NCI-H128 (cell line): Measurements from ENCODE around the gene FAM200A.
A peak's percentile ranks its signal among the peaks of the same experiment; 100 is the strongest.
"Not testable (repeated sequence)": the region's sequence is repeated elsewhere in the genome, so short reads cannot be mapped to it uniquely, and the experiment has no call there.

Source experiments
- DNase-seq: peaks from one replicate; lab custom pipeline; 2025; ENCODE audit not compliant: unreplicated experiment; lab: John Stamatoyannopoulos, UW

FAM200A gene

DNA sequence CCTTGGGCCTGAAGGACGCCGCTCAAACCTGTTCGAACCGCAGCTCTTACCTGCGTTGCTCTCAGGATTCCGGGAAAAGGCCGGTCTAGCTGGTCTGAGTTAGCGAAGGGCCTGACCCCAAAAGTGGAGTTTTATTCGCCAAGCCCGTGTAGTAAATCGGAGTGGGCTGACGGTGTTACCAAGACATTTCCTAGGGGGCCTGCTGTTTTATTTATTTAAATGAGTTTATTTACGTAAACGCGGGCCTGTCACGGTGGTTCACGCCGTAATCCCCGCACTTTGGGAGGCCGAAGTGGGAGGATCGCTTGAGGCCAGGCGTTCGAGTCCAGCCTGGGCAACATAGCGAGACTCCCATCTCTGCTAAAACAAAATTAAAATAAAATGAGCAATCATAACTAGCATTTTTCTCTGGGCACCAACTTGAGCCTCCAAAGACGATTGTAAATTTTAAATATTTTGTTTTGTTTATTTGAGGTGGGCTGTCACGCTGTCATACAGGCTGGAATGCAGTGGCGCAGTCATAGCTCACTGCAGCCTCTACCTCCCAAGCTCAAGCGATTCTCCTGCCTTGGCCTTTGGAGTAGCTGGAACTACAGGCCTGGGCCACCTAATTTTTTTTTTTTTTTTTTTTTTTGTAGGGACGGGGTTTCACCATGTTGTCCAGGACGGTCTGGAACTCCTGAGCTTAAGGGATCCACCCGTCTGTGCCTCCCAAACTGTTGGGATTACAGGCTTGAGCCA is 7.4 kb upstream of the FAM200A start:
- DNase-seq: no peak

DNA sequence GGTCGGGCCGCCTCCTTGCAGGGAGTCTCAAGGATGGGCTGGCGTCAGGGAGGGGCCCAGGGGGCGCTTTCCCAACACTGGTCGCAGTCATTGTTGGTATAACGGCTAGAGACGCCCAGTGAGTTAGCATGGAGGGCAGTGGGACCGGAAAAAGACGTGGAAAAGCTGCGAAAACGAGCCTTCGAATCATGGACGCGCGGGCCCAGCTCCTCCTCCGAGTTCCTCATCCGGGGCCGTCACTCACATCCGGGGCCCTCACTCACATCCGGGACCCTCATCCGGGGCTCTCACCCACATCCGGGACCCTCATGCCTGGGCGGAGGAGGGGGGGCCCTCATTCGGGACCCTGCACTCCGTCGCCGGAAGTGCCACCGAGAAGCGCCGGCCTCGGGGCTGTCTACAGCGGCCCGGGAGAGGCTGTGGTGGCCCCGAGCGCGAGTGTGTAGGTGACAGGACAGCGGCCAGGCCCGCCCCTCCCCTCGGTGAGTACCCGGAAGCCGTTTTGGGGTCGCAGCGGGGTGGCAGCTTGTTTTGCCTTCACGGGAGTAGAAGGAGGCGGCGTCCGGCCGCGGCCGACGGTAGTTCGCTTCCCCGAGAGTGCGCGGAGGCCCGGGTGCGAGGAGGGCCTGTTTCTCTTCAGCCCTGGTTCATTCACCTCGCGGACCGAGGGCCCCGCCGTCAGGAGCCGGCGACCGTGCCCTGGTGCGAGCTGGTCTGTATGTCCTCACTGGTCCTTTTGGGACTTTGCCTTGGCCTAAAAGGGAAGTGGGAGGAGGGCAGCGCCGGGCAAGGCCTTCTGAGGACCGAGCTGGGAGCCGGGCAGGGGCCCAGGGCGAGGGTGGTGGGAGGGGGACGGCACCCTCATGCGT is 6.6 kb upstream of the FAM200A start, which contains the start of gene ZNF655:
ZNF655 (plus strand) TSS at position 337 of the 869 bp plus-strand sequence. CDS start 1,918 bp downstream, outside the sequence.
- peak; percentile 81 for DNase-seq

DNA sequence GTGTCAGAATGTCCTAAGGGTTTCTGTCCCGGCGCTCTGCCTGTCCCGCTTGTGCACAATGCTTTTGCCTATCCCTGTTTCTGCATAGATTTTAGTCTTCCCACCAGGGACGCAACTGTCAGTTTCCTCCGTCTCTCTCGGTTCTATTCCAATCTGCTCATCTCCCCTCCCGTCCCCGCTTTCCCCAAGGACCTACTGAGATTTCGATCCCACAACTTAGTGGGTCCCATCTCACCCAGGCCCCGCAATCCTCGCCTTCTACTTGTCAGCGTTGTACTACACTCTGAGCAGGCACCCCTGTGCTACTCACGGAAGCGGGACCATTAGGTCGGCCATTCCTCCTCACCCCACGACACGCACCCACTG is 6.0 kb upstream of the FAM200A start:
- no peak for DNase-seq

DNA sequence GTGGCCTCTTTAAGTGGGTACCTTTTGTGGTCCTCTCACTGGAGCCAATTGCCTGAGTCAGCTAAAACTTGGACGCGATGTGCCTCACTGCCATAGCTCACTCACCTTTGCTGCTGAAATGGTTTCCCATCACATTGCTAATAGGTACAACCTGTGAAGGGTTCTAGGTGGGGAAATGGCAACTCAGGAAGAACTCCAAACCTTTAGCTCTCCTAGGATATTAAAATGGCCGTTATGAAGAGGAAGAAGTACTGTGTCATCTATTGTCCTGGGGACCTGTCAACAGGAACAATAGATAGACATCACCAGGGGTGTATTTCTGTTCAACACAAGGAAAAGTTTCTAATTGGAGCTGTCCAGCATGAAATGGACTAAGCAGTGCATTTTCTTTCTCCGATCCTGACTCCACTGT is 5.3 kb upstream of the FAM200A start:
- no peak for DNase-seq

DNA sequence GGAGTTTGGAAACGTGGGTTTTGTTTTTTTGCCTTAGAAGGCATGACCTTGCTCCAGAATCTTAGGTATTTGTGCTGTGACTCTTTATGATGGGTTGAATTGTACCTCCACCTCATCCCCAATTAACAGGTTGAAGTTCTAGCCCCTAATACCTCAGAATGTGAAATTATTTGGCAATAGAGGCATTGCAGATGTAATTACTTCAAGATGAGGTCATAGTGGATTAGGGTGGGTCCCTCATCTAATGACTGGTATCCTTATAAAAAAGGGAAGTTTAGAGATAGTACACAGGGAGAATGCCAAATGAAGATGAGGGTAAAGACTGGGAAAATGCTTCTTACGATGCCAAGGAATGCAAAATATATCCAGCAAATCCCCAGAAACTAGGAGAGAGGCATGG is 3.0 kb upstream of the FAM200A start:
- DNase-seq: no peak

DNA sequence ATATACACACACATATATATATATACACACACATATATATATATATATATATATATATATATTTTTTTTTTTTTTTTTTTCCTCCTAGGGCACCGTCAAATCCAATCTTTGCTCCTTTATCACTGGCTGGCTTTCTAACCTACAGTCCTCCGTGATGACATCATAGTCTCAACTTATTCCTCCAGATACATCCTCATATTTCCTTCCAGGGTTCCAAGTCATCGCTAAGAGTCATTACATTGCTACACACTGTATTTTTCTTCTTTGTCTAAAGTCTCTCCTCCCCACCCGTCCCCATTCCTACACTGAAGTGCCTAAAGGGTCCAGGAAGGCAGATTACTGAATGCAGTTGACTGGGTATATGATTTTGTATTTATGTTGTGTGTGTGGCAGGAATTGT is 1.1 kb upstream of the FAM200A start:
- DNase-seq: no peak

DNA sequence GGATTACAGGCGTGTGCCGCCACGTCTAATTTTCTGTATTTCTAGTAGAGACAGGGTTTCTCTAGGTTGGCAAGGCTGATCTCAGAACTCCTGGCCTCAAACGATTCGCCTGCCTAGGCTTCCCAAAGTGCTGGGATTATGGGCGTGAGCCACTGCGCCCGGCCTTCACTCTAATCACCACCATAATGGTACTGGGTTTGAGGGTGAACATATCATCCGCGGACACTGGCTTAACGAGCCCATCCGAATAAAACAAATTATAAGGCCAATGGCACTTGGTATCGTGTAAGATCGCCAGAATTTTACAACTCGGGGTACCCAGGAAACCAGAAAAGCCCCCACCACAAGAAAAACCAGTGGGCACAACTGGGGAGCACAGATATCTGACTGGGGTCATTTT is 580 bp downstream of the FAM200A start:
- DNase-seq: no peak

DNA sequence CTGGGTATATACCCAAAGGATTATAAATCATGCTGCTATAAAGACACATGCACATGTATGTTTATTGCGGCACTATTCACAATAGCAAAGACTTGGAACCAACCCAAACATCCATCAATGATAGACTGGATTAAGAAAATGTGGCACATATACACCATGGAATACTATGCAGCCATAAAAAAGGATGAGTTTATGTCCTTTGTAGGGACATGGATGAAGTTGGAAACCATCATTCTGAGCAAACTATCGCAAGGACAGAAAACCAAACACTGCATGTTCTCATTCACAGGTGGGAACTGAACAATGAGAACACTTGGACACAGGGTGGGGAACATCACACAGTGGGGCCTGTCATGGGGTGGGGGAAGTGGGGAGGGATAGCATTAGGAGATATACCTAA is 2.4 kb downstream of the FAM200A start:
- not testable (repeated sequence) for DNase-seq

DNA sequence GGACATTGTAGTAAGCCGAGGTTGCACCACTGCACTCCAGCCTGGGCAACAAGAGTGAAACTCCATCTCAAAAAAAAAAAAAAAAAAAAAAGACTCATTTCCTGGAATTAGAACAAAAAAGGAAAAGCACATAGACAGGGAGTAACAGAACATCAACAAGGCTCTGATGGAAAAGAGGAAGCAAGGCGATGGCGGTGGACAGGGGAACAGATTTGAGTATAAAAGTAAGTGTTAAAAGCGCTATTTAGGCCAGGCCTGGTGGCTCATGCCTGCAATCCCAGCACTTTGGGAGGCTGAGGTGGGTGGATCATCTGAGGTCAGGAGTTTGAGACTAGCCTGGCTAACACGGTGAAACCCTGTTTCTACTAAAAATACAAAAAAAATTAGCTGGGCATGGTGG is 6.6 kb downstream of the FAM200A start:
- not testable (repeated sequence) for DNase-seq

DNA sequence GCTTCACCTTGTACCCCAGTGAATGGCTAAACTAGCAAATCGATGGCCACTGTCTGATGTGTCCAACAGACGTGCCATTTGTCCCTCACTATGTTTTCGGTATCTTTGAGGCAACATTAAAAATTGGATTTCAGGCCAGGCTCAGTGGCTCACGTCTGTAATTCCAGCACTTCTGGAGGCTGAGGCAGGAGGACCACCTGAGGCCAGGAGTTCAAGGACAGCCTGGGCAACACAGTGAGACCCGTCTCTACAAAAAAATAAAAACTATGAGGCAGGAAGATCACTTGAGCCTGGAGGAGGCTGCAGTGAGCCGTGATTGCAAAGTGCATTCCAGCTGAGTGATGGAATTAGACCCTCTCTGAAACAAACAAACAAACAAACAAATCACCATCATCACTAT is 8.0 kb downstream of the FAM200A start:
- DNase-seq: no peak

DNA sequence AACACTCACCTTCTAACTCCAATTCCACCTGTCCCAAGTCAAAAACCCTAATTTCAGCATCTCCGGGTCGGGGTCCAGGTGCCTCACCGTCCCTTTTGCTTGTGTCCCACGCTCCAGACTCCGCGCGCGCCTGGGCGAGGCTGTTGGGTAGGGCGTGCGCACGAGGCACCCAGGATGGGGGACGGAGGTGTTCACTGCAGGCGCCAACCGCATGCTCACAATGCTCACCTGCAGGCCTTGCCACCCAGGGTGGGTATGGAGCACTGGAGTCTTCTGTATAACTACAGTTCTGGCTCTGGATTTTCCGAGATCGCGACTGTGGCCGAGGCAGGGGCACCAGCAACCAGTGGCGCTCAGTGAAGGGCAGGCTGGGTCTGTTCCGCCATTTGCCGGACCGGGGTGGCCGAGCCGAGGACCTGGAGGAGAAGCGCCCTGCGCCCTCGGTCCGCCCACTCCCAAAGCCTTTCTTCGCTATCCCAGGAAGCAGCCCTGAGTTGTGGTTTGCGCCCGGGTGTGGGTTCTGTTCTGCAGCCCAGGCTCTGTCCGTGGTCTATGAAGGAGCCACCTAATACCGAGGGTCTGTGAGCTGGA is 8.7 kb downstream of the FAM200A start:
- no peak for DNase-seq

DNA sequence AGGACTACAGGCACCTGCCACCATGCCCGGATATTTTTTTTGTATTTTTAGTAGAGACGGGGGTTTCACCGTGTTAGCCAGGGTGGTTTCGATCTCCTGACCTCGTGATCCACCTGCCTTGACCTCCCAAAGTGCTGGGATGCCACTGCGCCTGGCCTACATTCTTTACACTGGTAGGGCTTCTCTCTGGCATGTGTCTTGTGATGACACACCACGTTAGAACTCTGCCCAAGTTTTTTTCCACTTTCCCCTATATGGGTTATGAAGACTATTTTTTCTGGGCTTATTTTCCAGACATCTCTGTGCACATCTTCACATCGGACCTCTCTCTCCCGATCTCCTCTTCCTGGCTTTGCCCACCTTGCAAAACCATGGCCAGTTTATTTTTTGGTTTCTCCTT is 10.7 kb downstream of the FAM200A start:
- no peak for DNase-seq

DNA sequence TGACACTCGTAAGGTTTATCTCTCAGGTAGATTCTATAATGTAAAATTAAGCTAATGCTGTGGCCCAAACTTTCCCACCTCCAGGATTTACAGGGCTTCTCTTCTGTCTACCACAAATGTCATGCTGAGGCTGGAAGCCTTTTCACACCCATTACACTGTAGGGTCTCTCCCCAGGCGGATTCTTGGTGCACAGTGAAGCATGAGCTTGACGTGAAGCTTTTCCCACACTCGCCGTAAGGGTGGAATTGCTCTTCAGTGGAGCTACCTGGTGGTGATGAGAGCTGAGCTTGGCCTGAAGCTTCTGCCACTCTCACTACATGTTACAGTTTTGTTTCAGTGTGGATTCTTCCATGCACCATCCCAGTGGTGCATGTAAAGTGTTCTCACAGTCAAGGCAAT is 11.4 kb downstream of the FAM200A start:
- DNase-seq: no peak

DNA sequence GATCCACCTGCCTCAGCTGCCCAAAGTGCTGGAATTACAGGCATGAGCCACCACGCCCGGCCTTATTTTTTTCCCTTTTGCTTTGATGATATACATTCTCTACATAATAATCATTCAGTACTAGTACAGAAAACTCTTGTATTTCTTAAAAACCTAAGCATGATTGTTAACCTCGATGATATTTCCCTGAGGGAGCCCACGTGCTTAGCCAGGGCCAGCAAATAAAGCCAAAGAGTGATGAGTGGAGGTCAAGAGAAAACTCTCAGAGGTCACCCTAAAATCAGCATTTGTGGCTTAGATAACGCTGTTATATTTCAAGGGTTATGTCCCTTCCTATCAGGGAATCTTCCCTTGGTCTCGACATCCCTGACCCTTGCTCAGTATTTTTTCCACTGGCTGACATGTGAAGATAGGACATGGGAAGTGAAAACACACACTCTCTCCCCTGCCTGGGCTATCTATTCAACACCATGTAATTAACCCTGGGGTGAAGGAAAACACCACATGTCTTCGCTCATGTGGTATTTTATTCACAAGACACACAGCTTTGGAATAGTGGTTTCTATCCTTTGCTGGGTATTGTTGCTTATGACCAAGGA is 12.6 kb downstream of the FAM200A start:
- no peak for DNase-seq

DNA sequence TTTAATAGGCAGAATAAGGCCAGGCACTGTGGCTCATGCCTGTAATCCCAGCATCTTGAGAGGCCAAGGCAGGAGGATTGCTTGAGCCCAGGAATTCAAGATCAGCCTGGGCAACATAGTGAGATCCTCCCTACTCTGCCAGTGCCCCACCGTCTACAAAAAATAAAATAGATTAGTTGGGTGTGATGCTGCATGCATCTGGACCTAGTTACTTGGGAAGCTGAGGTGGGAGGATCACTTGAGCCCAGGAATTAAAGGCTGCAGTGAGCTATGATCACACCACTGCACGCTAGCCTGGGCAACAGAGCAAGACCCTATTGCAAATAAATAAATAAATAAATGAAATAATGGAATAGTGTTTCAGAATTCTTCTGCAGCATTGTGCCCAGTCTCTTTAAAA is 16.2 kb downstream of the FAM200A start:
- no peak for DNase-seq

DNA sequence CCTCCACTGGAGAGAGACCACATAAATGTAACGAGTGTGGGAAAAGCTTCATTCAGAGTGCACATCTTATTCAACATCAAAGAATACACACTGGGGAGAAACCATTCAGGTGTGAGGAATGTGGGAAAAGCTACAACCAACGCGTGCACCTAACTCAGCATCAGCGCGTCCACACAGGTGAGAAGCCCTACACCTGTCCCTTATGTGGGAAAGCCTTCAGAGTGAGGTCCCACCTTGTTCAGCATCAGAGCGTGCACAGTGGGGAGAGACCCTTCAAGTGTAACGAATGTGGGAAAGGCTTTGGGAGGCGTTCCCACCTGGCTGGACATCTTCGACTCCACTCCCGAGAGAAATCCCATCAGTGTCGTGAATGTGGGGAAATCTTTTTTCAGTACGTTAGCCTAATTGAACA is 20.6 kb downstream of the FAM200A start:
- no peak for DNase-seq

DNA sequence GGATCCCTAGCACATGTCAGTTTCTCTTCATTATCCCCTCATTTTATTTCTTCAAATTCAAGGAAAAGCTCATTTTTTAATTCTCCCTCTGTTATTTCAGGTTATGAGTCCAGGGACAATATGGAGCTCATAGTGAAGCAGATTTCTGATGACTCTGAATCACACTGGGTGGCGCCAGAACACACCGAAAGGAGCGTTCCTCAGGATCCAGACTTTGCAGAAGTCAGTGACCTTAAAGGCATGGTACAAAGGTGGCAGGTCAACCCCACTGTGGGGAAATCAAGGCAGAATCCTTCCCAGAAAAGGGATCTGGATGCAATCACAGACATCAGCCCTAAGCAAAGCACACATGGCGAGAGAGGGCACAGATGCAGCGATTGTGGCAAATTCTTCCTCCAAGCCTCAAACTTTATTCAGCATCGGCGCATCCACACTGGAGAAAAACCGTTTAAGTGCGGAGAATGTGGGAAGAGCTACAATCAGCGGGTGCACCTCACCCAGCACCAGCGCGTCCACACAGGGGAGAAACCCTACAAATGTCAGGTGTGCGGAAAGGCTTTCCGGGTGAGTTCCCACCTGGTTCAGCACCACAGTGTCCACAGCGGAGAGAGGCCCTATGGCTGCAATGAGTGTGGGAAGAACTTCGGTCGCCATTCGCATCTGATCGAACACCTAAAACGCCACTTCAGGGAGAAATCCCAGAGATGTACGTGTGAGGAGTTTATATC is 26.0 kb downstream of the FAM200A start:
- no peak for DNase-seq

DNA sequence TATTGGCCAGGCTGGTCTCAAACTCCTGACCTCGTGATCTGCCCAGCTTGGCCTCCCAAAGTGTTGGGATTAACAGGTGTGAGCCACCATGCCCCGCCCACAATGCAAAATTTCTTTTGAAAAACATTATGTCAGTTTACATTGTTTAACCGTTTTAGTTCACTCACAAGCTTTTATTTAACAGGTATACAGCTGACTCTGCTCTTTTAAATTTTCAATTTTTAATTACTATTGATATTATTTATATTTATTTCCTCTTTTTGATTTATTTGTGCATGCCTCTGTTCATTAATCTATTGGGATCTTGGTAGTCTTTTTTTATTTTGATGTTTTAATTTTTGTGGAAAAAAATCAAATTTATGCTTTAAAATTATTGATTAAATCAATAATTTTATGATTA is 30.5 kb downstream of the FAM200A start:
- no peak for DNase-seq

DNA sequence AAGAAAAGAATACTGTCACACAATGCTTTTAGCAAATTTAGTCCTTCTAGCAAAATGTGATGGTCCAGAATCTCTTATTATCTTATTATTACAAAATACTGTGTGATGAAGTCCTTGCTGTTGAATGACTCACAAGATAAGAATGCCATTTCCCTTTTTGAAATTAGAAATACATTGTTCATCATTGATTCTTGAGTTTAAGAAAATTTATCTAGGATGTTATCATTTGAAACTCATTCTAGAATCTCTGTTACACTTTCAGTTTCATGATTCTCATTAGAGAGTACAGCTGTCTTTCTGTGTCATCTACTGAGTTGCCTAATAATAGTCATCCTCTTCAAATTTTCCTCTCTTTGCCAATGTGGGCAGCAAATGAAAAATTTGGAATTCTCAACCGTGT is 37.9 kb downstream of the FAM200A start:
- DNase-seq: no peak

DNA sequence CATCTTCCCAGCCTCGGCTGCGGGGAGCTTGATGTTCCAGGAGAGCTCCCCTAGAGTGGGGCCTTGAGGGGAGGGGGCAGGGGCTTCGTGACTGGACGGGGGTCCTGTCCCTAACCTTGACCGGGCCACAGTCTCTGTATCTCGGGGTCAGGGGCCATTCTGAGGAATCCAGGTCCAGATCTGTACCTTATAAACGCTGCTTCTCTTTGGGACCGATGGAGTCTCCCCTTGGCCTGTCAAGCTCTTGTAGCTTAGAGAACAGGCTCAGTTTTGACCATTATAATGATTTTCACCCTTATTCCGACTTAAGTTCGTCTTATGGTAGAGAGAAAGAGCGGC is 46.6 kb downstream of the FAM200A start:
- DNase-seq: no peak
